Measurements from ENCODE around the gene AGAP1.

DNA sequence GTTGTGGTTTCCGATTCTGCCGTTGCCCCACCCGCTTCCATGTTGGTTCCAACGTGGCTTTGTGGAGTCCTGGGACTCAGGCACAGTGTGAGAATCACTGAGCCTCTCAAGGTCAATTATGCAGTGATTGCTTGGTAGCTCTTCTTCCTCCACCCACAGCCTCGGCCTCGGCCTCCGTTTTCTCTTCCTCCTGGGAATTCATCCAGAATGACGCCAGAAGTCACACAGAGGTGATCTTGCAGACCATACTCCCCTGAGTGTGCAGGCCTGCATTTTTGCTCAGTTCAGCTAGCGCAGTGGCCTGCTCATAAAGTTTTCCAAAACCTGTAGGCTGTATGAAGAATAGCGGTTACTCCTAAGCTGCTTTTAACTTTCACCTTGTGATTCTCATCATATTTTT lies 401.0 kb downstream of the AGAP1 start:
- TF ChIP-seq POLR2A (IDR thresholded peaks at IDR 0.05) (no peak), CTCF (IDR thresholded peaks at IDR 0.05) (no peak)

Data from sigmoid colon (tissue), 3 donors.